H1 (cell line): ENCODE data around the gene AP1G2. TPM values are rescaled to one million over a fixed set of nuclear protein-coding genes. Genes with fewer than 3 reads are reported as not detected.
A peak's percentile ranks its signal among the peaks of the same experiment; 100 is the strongest.

ENCODE experiments used
- JUND ChIP-seq: IDR thresholded peaks from 2 replicates; pipeline ENCODE4 v1.6.1; 2011; ENCODE audit warnings: mild to moderate bottlenecking, improper control_type of control experiment, low read length
- RXRA ChIP-seq: IDR thresholded peaks from 2 replicates; pipeline ENCODE4 v1.6.1; 2011; ENCODE audit warnings: low read depth, mild to moderate bottlenecking, low read length, moderate library complexity; ENCODE audit not compliant: insufficient read depth
- SIN3A ChIP-seq, 2 experiments: IDR thresholded peaks in 1 of 2; conservative IDR thresholded peaks in 1 of 2; 2 replicates each; pipeline ENCODE4 v1.6.1; 2011 to 2012; ENCODE audit warnings: low read length in 2 of 2, improper control_type of control experiment in 1 of 2, low read depth in 1 of 2, mild to moderate bottlenecking in 1 of 2
- polyA plus RNA-seq, 7 experiments: library from polyadenylated mRNA; depleted of rRNA in 3 of 7; stranded (reverse) in 5 of 7; unstranded in 2 of 7; fragments of >200 nt in 5 of 7; fragments of 200-250 nt in 2 of 7; gene quantifications; 1 replicate in 5 of 7; 2 replicates in 1 of 7; 4 replicates in 1 of 7; pipeline versions ENCODE4 v1.2.1 to v1.2.3, GENCODE V29; 2011 to 2013; ENCODE audit warnings: missing spikeins in 2 of 7, mixed read lengths in 2 of 7
- total RNA-seq: library from RNA; stranded (reverse); fragmentation: NEBNext Ultra II Directional; extraction: Animal tissue kit (Norgen Biotek cat#: 25700); gene quantifications from 2 replicates; pipeline ENCODE4 v1.2.1, GENCODE V29; 2021
- TF ChIP-seq, protein P1 (sequence below): IDR thresholded peaks from 2 replicates; pipeline ENCODE4 v1.6.1; 2012; ENCODE audit warnings: low read length, inconsistent platforms

Gene AP1G2
- total and polyA plus RNA-seq, 2 of the 8 experiments (the other 6 are each of a cell fraction or from before 2014, with no cell fraction given) = 70.9 to 134 TPM

GRCh38 chr14:23562822-23563472 is 4.6 kb downstream of the AP1G2 start (continued):
- 0 out of 2 replicates have a peak, but pooled peaks have one; percentile 20 for TF ChIP-seq JUND
- TF ChIP-seq SIN3A (conservative IDR thresholded peaks at IDR 0.05 in 1 of 2, IDR thresholded peaks at IDR 0.05 in 1 of 2; ENCODE audit: low read depth in 1 of 2, low read length in 2 of 2) = 0 out of 4 replicates have a peak, but pooled peaks of 1 of the 2 experiments have one; percentile 46
- TF ChIP-seq, protein P1, sequence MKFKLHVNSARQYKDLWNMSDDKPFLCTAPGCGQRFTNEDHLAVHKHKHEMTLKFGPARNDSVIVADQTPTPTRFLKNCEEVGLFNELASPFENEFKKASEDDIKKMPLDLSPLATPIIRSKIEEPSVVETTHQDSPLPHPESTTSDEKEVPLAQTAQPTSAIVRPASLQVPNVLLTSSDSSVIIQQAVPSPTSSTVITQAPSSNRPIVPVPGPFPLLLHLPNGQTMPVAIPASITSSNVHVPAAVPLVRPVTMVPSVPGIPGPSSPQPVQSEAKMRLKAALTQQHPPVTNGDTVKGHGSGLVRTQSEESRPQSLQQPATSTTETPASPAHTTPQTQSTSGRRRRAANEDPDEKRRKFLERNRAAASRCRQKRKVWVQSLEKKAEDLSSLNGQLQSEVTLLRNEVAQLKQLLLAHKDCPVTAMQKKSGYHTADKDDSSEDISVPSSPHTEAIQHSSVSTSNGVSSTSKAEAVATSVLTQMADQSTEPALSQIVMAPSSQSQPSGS = peak; percentile 44; the same call in 1 of the 2 replicates
- TF ChIP-seq RXRA = no peak
